Central memory CD8-positive, alpha-beta T cell (primary cell): Measurements from ENCODE around the gene IL1RL1.

Experiments used
- ATAC-seq: fragments of 150-1000 bp; cut with Tn5 transposase; replicated peaks from 2 replicates; pipeline ENCODE4 v1.10.0; 2022; ENCODE audit warnings: mild to moderate bottlenecking, moderate FRiP score, moderate number of reproducible peaks; ENCODE audit not compliant: poor library complexity, severe bottlenecking; ENCODE audit errors: extremely low read depth
- DNase-seq, 2 donors: peaks; one replicate each; pipeline ENCODE4 v3.0.0; 2021; ENCODE audit warnings: low spot score in 2 of 2
- H3K27ac Mint-ChIP-seq: one replicate; pipeline ENCODE4 v1.8.0; 2022; ENCODE audit warnings: low read depth, mild to moderate bottlenecking, moderate library complexity, mixed read lengths
- H3K27me3 Mint-ChIP-seq: one replicate; pipeline ENCODE4 v1.8.0; 2022; ENCODE audit warnings: mixed read lengths
- H3K36me3 Mint-ChIP-seq: one replicate; pipeline ENCODE4 v1.8.0; 2022; ENCODE audit warnings: mild to moderate bottlenecking, moderate library complexity, mixed read lengths; ENCODE audit not compliant: insufficient read depth
- H3K4me1 Mint-ChIP-seq: one replicate; pipeline ENCODE4 v1.8.0; 2022; ENCODE audit warnings: mixed read lengths
- H3K4me3 Mint-ChIP-seq: one replicate; pipeline ENCODE4 v1.8.0; 2022; ENCODE audit warnings: mild to moderate bottlenecking, moderate library complexity, mixed read lengths
- H3K9me3 Mint-ChIP-seq: one replicate; pipeline ENCODE4 v1.8.0; 2022; ENCODE audit warnings: mixed read lengths

IL1RL1 gene

DNA sequence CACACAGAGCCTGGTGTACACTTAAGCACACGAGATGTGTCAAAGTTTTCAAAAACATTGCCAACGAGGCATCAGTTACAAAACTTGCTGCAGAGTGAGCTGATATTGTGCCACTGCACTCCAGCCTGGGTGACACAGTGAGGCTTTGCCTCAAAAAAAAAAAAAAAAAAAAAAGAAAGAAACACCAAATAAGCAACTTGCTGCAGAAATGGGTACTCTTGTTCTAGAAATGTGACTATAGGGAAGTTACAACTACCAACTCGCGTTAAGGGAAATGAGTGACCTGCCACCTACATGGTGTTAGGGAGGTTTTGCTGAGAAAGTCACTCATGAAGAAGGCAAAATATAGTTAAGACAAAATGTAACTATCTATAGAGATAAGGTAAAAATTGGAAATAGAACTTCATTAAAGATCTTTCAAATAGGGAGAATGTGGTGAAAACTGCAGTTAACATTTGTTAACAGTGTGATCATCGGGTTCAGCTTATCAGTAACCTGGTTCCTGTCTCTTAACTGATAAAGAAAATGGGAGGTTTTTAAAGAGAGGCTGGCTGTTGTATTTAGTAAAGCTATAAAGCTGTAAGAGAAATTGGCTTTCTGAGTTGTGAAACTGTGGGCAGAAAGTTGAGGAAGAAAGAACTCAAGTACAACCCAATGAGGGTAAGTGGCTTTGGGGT, at the start of gene IL1RL1:
Gene IL1RL1, plus strand, starts transcription at position 600 of the 677 bp plus-strand sequence. CDS start 26,702 bp downstream, outside the sequence.
- no peaks in the 10 kb centered on the region for H3K36me3 Mint-ChIP-seq
- no peak within 1 kb of the TSS for H3K4me3 Mint-ChIP-seq
- no peak for ATAC-seq
- H3K9me3 Mint-ChIP-seq: no peaks in the 10 kb centered on the region
- no peak within 1 kb of the TSS for H3K27ac Mint-ChIP-seq
- H3K27me3 Mint-ChIP-seq: peaks cover 8% of the 10 kb centered on the region
- H3K4me1 Mint-ChIP-seq: no peaks in the 10 kb centered on the region
- no peak for DNase-seq

DNA sequence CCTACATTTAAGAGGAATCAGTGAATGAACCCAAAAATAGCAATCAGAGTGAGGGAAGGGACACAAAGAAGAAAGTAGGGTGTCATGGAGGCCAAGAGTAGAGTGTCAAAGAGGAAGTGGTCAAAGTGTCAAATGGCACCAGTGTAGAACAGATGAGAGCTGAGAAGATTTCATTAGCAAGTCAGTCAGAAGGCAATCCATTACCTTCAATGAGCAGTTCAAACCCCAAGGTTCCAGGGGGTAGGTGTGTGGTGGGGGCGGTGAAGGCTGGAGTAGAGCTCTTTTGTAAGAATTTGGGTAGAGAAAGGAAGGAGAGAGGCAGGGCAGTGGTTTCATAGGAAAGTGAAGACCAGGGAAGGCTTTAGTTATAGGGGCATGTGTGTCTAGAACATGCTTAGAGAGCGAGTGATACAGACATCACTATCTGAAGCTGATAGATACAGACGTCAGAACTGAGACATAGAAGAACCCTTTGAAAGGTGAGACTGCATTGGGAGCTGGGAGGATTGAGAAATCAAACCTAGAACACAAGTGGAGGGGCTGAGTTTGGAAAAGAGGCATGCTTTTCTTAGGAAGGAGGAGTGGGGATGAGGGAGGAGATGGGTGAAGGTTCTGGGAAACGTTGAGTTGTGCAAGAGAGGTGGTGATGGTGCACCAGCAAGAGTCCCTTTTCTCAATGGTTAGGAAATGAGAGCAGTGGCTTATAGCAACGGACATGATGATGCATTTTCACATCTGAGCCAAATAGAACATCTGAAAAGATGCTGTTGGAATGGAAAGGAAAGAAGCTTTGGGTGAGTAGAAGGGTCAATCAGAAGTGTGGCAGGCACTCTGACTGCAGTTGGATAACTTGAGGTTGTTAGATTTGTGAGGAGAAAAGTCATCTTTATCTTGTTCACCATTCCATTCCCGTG, 48.9 kb upstream of the IL1RL1 start:
- Mint-ChIP-seq H3K27ac (no peak overlapping the region), H3K4me1 (peaks cover 10% of the 10 kb centered on the region), H3K9me3 (peaks cover 4% of the 10 kb centered on the region), H3K27me3 (no peaks in the 10 kb centered on the region), H3K4me3 (no peak overlapping the region), H3K36me3 (no peaks in the 10 kb centered on the region)
- ATAC-seq (peak; percentile 55), DNase-seq (no peak)

DNA sequence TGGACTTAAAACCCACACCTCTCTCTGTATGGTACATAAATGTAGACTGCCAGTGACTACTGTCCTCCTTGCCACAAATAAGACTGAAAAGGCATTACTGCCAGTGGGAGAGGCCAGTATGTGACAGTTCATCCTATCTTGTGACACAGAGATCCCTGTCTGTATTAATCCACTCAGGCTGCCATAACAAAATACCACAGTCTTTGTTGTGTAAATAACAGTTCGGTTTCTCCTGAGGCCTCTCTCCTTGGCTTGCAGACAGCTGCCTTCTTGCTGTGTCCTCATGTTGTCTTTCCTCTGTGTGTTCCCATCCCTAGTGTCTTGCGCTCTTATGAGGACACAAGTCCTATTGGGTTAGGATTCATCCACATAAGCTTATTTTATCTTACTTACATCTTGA, 46.4 kb upstream of the IL1RL1 start:
- no peaks in the 10 kb centered on the region for H3K36me3 Mint-ChIP-seq
- H3K27ac Mint-ChIP-seq: no peak overlapping the region
- H3K4me1 Mint-ChIP-seq: no peaks in the 10 kb centered on the region
- no peaks in the 10 kb centered on the region for H3K27me3 Mint-ChIP-seq
- ATAC-seq: no peak
- no peak for DNase-seq
- no peaks in the 10 kb centered on the region for H3K9me3 Mint-ChIP-seq
- no peak overlapping the region for H3K4me3 Mint-ChIP-seq

DNA sequence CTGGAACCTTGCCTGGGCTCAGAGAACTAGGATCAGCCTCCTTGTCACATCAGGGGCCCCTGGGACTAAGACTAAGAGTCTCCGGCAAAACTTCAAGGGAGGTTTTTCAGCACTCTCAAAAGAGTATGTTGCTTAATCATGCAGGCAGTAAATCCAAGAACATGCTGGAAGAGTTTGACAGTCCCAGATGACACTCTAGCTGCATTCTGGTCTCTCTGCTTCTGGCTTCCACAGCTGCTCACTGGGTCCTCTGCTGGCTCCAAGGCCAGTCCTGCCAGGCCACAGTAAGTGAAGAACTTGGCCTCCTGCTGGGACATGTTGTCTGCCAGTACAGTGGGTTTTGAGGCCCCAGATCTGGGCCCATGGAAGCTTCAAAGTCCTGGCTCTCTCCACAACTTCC, 45.2 kb upstream of the IL1RL1 start:
- H3K4me3 Mint-ChIP-seq: no peak overlapping the region
- no peaks in the 10 kb centered on the region for H3K4me1 Mint-ChIP-seq
- no peaks in the 10 kb centered on the region for H3K36me3 Mint-ChIP-seq
- ATAC-seq (no peak), DNase-seq (no peak)
- no peak overlapping the region for H3K27ac Mint-ChIP-seq
- H3K9me3 Mint-ChIP-seq: no peaks in the 10 kb centered on the region
- H3K27me3 Mint-ChIP-seq: no peaks in the 10 kb centered on the region

DNA sequence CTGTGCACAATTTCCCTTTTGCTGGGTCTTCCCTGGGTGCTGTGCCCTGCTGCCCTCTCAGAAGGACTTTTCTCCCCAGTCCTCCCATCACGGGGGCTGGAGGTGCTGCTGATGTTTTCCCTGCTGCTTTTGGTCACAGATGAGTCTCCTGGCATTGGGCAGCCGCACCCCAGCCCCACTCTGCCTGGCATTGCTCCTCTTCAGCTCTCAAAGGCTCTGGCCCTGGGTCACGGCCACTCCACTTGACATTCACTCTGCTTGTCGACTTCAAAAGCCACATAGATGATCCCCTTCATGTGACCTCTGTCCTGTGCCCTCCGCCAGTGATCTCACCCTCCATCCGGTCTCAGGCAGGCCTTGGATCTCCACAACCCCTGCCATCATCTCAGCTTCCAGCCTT, 43.6 kb upstream of the IL1RL1 start:
- Mint-ChIP-seq H3K27ac (no peak overlapping the region), H3K4me1 (peaks cover 6% of the 10 kb centered on the region), H3K36me3 (no peaks in the 10 kb centered on the region), H3K4me3 (no peak overlapping the region), H3K27me3 (no peaks in the 10 kb centered on the region), H3K9me3 (no peaks in the 10 kb centered on the region)
- ATAC-seq: no peak
- no peak for DNase-seq

DNA sequence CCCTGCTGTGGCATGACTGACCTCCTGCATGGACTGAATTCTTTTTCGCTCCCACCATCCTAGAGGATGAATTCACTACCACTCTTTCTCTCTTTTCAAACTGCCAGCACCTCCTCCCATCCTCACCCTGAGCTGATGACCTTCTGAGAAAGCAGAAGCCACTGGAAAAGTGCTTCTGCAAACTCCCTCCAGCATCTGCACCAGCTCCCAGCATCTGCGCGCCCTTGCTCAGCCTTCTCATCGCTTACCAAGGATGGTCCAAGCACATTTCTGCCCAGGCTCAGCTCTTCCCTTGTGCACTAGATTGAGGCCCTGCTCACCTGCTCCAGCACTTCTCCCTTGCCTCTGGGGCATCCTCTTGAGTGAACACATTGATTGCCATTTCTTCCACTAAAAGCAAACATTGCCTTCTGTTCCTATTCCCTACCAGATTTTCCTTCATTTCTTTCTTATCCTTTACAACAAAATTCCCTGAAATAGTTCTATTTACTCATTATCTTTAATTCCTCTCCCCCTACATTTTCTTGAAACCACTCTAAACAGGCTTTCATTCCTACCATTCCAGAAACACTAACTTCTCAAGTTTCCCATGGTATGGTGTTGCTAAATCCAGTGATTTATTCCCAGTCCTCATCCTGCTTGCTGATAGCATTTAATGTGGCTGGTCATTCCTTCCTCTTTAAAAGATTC, 42.7 kb upstream of the IL1RL1 start:
- H3K4me3 Mint-ChIP-seq: no peak overlapping the region
- no peaks in the 10 kb centered on the region for H3K27me3 Mint-ChIP-seq
- H3K4me1 Mint-ChIP-seq: peaks cover 6% of the 10 kb centered on the region
- ATAC-seq: no peak
- H3K36me3 Mint-ChIP-seq: no peaks in the 10 kb centered on the region
- no peaks in the 10 kb centered on the region for H3K9me3 Mint-ChIP-seq
- no peak overlapping the region for H3K27ac Mint-ChIP-seq
- no peak for DNase-seq

DNA sequence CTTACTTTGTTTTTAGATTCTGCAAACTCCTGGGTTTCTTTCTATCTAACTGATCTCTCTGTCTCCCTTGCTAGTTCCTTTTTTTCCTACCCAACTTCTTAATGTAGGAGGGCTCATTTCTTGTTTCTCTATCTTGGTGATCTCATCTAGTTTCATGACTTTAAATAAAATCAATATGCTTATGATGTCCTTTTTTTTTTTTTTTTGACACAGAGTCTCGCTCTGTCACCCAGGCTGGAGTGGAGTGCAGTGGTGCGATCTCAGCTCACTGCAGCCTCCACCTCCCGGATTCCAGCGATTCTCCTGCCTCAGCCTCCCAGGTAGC, 42.2 kb upstream of the IL1RL1 start:
- H3K27ac Mint-ChIP-seq: no peak overlapping the region
- no peak for DNase-seq
- H3K4me3 Mint-ChIP-seq: no peak overlapping the region
- H3K4me1 Mint-ChIP-seq: peaks cover 6% of the 10 kb centered on the region
- H3K27me3 Mint-ChIP-seq: no peaks in the 10 kb centered on the region
- no peaks in the 10 kb centered on the region for H3K9me3 Mint-ChIP-seq
- no peak for ATAC-seq
- H3K36me3 Mint-ChIP-seq: no peaks in the 10 kb centered on the region

DNA sequence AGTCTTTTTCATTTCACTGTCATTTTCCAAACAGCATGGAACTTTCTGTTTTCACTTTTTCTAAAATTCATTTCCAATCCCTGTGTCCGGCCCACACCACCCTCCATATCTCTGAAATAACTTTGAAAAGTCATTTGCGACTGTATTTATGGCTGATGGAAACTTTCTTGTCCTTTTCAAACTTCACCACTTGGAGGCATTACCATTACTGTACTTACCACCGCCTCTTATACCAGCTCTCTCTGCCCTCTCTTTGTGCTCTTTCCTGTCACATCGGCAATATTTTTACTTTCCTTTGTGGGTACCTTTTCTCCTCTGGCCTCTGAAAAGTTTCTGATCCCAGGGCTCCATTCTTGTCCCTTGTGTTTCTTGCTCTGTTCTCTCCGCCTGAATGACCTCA, 39.5 kb upstream of the IL1RL1 start:
- ATAC-seq (peak; percentile 64), DNase-seq (no peak)
- no peaks in the 10 kb centered on the region for H3K9me3 Mint-ChIP-seq
- peak overlapping the region; percentile 5 for H3K4me3 Mint-ChIP-seq
- H3K27me3 Mint-ChIP-seq: no peaks in the 10 kb centered on the region
- H3K36me3 Mint-ChIP-seq: no peaks in the 10 kb centered on the region
- H3K4me1 Mint-ChIP-seq: peaks cover 7% of the 10 kb centered on the region
- H3K27ac Mint-ChIP-seq: no peak overlapping the region

DNA sequence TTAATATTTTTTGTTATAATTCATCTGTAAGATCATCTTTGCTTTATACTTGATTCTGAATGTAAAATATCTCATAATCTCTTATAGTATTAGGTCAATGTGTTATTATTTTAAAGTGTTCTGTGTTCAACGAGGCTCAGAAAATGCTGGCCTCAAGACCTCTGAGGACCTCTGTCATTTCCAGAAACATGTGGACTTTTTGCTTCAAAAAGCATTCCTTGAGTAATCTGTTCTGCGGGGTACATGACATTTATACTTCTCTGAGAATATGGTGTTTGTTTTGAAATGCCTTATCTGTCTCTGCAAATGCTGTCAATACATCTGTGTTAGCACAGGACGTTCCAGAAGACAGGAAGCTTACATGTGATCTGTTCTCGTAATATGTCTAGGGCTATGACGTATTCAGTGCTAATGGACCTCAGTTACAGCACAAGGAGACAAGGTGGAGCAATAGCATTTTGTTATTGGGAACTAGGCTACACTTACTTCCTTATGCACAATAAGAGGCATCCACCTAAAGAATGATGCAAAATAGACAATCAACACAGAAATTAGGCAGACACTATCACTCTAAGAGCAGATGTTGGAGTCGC, 37.6 kb upstream of the IL1RL1 start:
- Mint-ChIP-seq H3K9me3 (no peaks in the 10 kb centered on the region), H3K27me3 (no peaks in the 10 kb centered on the region), H3K36me3 (no peaks in the 10 kb centered on the region), H3K4me1 (peaks cover 25% of the 10 kb centered on the region), H3K27ac (no peak overlapping the region), H3K4me3 (no peak overlapping the region)
- no peak for DNase-seq
- ATAC-seq: no peak

DNA sequence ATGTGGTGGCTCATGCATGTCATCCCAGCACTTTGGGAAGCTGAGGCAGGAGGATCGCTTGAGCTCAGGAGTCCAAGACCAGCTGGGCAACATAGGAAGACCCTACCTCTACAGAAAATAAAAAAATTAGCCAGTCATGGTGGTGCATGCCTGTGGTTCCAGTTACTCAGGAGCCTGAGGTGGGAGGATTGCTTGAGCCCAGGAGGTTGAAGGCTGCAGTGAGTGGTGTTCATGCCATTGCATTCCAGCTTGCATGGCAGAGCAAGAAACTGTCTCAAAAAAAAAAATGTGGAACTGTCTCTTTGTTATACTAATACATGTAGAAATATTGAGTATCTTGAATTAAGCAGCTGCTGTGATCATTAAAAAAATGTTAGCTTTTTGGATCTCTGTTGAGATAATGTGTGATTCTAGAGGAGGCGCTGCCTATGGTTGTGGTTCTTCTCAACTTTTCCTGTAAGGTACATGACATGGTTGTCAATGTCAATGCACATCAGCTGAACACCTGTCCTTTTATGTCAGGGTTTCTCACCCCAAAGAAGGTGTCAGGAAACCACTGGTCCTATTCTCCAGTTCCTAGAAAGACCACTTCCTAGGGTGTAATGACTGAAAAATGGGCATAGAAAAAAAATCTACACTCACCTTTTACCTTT, 34.7 kb upstream of the IL1RL1 start:
- DNase-seq (no peak), ATAC-seq (peak; percentile 36)
- Mint-ChIP-seq H3K27me3 (no peaks in the 10 kb centered on the region), H3K9me3 (no peaks in the 10 kb centered on the region), H3K27ac (no peak overlapping the region), H3K36me3 (no peaks in the 10 kb centered on the region), H3K4me3 (no peak overlapping the region), H3K4me1 (peaks cover 25% of the 10 kb centered on the region)

DNA sequence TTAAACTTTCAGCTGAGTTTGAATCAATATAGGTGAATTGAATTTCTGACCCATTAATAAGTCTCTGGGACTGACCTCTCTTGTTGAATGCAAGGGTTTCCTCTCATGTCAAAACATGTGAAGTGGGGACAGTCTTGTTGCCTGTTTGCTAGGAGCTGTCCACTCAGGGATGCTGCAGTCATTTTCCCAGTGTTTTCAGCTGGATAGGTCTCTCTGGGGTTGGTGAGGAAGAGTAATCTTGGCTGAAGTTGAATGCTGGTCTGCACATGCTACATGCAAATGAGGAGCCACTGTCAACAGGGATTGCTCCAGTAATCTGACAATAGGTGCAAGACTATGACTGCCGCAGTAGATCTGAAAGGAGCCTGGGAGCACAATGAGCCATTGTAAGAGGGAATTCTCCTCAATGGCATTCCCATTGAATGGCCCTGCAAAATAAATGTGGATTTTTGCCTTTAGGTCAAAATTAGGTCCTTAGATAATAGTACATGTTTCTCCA, 34.1 kb upstream of the IL1RL1 start:
- Mint-ChIP-seq H3K27me3 (no peaks in the 10 kb centered on the region), H3K9me3 (no peaks in the 10 kb centered on the region), H3K27ac (no peak overlapping the region), H3K36me3 (no peaks in the 10 kb centered on the region), H3K4me3 (no peak overlapping the region), H3K4me1 (peaks cover 20% of the 10 kb centered on the region)
- peak; percentile 10 for ATAC-seq
- no peak for DNase-seq
